Lung microvascular endothelial cell (primary cell): Measurements from ENCODE around the gene MLN. TPM values are rescaled to one million over a fixed set of nuclear protein-coding genes. Genes with fewer than 3 reads are reported as not detected.

ENCODE experiments used
- DNase-seq, 2 donors: peaks; one replicate each; pipeline versions ENCODE4 v3.0.0 to v3.0.0-alpha.2; 2010; ENCODE audit warnings: low read depth in 2 of 2
- total RNA-seq: library from RNA; depleted of rRNA; stranded (reverse); fragments of >200 nt; gene quantifications from 2 replicates; pipeline ENCODE4 v1.2.1, GENCODE V29; 2014

MLN gene, protein sequence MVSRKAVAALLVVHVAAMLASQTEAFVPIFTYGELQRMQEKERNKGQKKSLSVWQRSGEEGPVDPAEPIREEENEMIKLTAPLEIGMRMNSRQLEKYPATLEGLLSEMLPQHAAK
- not detected in 2 replicates for total RNA-seq

DNA sequence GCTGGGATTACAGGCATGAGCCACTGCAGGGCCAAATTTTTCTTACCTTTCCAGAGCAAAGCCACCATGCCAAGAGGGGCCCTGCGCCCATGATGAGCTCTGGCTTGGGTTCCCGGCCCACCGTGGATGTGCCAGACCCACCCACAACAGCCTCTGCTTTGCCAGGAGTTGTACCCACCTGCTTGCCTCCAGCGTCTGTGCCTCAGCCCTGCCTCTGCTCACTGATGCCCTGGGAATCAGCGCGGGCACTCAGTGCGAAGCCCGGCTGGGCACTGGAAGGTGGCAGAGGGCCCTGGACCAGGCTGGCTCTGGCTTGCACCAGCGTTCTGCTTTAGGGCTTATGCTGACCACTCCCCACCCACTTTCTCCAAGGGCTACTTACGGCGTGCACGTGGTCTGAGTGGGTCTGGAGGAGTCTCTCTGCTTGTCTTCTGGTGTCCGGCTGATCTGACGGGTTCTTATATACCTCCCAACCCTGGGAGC lies at the start of gene MLN:
Gene MLN (minus strand): TSS at position 433 of the 483 bp plus-strand sequence. CDS start 2,840 bp downstream, outside the sequence.
- DNase-seq, result no peak

DNA sequence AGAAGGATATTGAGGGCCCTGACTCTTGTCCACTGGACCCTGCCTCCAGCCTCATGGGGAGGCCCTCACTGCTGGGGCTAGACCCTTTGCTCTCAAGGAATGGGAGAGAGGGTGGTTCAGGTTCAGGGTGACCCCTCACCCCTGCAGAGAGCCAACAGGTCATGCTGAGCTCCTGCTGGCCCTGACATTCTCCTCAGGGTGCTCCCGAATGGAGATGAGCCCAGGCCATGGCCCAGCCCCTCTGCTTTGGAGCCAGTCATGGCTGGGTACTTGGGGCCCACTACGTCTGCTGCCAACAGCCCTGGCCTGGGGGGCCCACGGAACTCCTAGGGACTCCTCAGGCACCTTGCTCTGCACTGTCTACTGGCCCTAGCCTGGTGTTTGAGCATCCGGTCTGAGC lies 49.2 kb upstream of the MLN start:
- no peak for DNase-seq

DNA sequence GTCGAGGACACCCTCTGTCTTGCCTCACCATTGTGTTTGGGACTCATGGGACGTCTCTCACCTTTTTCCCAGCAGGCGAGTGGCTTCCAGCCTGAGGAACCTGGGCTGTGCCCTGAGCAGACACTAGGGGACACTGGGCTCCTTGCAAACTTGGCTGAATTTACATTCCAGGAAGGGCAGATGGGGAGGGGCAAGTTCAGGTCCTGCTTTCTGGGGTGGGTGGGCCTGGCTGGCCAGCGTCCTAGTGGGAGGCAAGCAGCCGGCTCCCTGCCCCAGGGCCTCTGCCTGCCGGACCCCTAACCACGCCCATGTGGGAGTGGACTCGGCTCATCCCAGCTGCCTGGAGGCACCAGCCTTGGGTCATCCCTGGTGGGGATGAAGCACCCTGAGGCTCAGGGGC lies 48.2 kb upstream of the MLN start:
- peak in 1 of 2 donors; percentile 20 for DNase-seq

DNA sequence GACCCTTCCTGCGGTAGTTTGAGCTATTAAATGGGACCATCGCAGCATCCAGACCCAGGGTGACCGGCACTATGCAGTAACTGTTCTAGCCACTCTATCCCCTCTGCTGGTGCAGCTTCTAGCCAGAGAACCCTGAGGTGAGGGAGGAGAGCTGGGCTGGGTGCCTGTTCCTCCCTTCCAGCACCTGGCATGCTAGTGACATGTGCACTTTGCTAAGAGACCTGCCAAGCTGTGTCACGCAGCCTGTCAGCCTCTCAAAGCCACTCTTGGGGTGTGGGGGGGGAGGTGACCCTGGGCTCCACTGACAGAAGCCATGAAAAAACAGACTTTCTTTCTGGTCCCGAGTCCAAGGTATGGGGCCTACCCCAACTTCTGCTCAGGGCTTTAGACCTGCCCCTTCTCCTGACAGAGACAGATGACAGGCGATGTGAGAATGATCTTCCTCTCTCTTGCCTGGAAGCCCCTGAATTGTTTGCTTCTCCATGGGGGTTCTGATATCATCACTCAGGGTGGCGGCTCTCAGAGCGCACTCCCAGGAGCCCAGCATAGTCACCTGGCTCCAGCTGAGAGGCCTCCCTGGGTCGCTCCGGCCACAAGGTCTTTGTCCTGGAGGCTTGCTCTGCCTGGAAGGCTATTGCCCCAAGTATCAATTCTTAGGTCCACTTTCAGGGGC lies 47.2 kb upstream of the MLN start:
- no peak for DNase-seq

DNA sequence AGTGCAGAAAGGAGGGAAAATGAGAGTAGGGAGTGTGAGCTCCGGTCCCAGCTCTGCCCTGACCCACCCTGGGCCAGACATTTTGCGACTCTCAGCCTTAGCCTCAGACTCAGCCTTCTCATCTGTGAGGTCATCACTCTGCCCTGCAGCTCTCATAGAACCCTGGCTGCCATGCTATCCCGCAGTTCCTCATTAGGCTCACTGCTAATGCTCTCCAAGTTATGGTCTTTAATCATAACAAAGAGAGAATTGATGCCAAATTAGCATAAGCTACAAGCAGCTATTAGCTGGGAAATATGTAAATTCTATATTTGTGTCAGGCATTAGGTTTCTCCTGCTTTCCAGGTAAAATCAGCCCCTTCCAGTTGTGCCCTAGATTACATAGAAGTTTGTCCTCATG lies 46.5 kb upstream of the MLN start:
- DNase-seq, result no peak

DNA sequence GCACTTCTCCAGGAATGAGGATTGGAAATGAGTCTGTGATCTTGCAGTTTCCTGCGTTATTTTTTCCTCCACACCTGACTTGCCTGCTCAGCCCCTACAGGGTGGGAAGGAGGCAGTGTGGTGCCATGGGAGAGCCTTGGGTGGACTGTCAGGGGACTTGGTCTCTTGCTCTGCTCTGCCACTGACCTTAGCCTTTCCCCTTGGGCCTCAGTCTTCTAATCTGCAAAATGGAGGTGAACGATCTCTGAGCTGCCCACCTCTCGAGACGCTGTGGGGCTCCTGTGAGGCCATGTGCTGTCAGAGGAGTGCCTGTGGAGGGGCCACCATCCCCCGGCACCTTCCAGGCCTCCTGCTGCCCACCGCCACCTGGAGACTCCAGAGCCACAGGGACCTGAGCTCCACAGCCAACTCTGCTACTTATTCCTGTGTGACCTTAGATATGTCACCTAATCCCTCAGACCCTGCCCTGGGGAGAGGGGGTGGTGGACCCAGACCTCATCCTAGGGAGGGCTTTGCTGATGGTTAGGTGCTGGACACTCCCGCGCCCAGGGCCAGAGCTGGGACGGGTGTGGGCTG lies 45.8 kb upstream of the MLN start:
- no peak for DNase-seq

DNA sequence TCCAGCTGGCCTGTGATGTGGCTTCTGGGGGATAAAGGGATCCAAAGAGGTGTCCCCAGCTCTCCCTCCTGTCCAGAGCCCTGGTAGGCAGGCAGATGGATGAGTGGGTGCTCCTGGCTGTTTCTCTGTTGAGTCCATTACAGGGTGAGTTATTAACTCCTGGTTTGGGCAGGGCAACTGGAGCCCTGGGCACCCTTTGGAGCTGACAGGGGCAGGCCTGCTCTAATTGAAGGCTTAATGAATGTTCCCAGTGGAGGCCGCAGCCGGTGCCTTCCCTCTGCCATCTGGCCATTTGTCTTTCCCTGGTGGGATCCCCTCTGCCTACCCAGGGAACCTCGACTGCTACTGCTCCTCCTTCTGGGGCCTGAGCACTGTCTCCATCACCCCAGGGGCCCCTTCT lies 44.7 kb upstream of the MLN start:
- DNase-seq, result no peak

DNA sequence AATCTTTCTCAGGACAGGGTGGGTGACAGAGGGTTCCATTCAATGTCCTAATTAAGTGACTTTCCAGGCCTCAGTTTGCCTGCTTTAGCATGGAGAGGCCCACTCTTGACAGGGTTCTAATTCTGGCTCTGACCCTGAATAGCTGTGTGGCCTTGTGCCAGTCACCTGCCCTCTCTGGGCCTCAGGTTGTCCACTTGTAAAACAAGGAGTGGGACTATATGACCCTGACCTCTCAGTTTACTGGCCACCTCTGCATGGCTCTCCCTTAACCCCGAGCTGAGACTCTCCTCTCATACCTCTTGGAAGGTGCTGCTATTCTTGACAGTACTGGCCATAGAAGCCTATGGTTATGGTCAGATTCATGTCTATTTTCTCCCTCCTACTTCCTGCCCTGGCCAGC lies 44.1 kb upstream of the MLN start:
- DNase-seq, result no peak

DNA sequence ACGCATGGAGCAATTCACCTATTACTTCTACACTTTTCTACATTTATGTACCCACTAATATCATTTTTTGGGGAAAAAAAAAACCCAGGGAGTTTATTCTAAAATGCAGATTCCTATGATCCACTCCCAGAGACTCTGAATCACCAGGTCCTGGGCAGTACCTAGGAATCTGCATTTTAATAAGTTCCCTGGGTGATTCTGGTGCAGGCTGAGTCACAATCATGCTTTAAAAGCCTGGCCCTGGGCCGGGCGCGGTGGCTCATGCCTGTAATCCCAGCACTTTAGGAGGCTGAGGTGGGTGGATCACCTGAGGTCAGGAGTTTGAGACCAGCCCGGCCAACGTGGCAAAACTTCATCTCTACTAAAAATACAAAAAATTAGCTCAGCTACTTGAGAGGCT lies 43.3 kb upstream of the MLN start:
- no peak for DNase-seq

DNA sequence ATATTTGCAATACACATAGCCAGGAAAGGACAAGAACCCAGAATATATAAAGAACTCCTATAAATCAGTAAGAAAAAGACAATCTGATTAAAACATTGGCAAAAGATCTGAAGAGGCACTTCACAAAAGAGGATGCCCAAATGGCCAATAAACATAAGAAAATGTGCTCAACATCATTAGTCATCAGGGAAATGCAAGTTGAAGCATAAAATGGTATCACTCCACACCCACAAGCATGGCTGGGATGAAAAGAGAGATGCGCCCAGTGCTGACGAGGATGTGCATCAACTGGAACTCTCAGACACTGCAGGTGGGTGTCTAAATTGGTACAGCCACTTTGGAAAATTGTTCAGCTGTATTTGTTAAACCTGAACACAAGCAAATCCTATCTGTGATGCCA lies 42.4 kb upstream of the MLN start:
- DNase-seq, result no peak

DNA sequence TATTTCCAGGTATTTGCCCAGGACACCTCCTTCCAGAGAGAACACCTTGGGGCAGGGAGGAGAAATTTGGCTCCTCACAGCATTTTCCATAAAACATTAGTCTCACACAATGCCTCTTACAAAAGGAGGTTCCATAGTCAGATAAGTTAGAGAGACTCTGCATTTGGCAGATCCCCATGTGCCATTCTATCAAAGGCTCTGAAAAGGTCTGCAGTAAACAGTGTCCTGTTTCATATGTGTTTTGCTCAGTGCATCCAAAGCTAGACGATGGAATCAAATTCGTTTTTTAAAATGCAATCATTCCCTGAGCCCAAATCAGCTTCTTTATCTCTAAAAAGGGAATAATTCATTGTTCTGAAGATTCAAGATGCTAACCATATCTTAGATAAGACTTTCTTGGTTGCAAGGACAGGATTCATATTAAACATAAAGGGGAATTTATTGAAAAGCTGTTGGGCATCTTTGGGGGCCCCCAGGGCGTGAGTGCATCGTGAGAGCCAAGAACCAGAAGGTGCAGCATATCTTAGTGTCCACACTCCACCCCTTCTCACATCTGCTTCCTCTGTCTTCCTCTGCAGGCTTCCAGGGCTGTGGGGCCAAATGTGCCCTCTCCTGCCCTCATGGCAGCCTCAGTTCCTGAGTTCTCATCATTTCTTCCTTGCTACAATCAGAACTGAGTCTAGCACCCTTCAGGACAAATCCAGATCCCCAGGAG lies 41.4 kb upstream of the MLN start:
- DNase-seq, result no peak

DNA sequence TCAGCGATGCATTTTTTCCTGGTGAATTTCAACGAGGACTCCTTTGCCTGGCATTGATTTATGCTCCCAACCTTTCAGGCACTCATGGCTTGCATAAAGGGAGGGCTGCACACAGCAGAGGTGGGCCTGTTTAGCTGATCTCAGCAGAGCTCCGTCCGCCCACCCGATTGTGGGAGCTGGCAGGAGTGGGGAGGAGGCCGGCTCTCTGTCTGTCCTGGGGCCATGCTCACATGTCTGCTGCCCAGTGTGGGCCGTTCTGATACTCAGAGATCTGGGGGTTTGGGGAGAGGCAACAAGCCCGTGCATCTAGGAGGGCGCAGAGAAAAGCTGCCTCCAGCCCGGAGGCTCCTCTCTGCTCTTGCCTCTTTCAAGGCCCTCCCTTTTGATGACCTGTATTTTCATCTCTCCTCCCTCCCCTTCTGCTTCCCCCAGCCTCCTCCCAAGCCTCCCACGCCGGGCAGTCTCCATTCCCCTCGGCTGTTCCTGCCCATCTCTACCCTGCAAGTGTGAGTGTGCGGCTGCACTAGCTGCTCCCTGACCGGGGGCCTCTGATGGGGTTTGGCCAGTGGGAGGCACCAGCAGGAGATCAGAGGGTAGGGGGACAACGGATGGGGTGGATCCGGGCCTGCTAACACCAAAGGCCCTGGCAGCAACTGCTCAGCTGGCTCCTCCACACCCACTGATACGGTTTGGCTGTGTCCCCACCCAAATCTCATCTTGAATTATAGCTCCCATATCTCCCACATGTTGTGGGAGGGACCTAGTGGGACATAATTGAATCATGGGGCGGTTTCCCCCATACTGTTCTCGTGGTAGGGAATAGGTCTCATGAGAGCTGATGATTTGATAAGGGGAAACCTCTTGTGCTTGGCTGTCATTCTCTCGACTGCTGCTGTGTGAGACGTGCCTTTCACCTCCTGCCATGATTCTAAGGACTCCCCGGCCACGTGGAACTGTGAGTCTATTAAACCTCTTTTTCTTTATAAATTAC lies 39.6 kb upstream of the MLN start:
- DNase-seq, result no peak

DNA sequence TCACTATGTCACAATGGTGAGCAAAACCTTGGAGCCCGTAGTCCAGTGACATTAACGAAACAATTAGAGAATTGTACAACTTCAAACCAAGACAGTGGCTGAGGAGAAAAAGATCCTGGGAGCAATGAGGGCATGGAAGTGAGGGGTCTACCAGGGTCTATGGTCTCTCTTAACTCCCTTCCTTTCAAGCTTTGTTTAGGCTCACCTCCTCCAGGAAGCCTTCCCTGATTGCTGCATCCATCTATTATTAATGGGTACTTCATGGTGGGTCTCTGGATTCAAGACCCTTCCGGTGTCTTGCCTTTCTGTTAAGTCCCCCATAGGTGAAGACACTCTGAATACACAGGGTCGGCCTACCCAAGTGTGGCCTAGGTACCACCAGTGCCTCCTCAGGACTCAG lies 38.1 kb upstream of the MLN start:
- DNase-seq, result no peak

DNA sequence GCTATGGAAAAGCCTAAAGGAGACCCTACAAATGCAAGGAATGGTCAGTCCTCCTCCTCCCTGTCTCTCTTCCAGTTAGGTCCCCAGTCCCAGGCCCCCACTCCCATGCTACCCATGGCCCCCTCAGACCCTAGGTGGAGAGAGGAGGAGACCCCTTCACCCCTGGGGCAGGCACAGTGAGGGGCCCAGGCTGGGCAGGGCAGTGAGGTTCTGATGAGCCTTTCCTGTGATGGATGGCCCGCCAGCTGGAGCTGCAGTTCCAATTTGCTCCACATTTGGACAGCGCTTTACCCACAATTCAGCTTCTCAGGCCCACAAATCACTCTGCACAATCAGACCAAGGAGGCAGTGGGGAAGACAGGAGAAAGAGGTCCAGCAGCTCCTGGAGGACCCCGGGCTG lies 37.3 kb upstream of the MLN start:
- DNase-seq, result no peak

DNA sequence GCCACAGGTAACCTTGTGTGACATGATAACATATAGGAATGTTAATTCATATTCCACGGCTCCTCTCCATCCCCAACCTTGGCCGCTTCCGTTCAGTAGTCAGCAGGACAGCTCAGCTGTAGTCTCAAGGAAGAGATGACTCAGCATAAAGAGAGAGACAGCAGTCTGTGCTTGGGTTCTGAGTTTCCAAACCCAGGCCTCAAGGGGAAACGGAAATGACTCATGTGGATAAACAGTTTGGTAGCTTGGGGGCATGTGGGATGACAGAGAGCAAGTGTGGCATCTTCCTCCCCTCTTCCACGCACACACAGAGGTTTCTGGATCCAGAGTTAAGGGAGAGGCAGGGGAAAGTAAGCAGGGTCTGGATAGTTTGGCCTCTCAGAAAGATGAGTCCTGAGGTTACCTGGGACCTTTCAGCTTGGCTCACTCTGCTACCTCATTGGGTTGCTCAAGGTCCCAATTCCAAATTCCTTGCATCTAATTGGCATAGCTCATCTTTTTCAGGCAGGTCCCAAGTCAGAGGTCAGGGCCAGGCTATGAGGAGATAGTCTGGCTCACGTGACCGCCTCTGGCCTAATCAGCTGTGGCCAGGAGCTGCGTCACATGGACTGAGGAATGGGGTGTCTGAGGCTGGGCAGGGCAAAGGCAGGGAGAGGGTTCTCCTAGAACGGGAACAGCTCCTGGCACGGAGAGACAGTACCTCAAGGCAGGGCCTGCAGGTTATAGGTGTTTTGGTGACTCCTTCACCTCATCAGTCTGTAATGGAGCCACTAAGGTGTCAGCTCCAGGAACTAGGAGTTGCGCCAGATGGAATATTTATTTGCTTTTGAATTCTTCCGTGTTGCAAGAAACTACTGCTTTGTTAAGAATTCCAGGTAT lies 36.5 kb upstream of the MLN start:
- peak; percentile 69 to 95 for DNase-seq

DNA sequence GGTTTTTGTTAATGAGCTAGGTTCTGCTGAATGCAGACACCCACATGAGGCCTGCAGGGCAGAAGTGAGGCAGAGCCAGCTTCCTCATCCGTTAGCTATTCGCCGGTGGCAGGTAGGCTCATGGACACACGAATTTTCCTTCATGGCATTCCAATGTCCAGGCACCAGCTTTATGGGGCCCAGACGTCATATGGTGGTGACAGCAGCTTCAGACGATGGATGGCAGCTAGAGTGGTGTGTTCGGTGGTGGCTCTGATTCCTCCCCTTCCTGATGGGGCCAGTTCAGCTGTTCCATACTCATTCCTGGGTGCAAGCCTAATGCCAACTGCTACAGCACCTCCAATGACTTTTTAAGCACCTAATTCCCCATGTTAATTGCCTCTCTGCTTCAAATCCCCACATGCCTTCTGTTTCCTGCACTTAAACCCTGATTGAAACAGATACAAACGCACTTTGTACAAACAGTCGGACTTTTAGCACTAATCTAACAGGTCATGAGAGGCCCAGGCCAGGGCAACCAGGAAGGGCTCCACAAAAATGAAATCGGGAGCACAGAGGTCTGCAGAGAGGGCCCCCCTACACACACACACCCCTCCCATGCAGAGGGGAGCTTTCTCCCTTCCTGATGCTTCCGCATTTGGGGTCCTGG lies 35.7 kb upstream of the MLN start:
- DNase-seq, result no peak

DNA sequence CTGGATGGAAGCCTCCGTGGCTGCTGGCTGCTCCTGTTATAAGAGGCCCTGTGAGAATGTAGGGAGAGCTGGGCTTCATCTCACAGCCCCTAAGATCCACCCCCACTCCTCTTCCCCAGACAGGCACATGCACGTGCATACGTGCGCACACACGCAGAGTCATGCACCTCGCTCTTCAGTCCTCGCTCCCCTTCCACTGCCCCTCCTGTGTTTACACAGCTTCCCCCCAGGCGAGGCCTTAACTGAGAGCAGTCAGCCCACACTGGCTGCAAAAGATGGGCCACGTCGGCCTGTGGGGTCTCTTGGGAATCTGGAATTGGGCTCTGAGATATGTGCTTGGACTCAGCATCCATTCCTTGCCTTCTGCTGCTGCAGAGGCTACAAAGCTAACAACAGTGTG lies 35.2 kb upstream of the MLN start:
- no peak for DNase-seq

DNA sequence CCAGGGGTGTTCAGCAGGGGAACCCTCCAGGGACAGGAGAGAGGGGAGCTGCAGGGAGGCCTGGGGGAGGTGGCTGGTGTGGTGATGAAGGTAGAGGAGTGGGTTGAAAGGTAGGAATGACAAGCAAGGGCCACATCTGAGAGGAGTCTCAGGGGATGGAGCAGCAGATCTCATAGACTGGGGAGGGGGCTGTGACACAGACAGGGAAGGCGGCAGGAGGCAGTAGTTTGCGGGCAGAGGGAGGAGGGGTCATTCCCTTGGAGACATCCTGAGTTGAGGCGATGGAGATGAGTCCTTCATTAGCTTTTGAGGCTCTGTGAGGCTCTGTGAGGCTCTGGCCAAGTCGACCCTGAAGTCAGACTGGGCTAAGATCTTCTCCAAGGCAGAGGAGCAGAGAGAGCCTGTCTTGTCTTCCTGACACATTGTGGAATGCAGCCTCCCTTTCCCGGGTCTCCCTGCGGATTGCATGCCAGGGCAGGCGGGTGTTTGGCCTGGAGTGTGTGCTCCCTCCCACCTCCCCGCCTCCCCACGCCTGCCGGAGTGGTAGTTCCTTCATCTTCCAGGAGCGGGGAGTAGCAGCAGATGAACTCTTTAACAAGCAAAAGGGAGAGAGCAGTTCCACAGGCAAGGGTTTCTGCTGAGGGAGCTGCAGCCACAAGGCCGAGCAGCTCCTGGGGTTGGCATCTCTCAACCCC lies 34.3 kb upstream of the MLN start:
- no peak for DNase-seq

DNA sequence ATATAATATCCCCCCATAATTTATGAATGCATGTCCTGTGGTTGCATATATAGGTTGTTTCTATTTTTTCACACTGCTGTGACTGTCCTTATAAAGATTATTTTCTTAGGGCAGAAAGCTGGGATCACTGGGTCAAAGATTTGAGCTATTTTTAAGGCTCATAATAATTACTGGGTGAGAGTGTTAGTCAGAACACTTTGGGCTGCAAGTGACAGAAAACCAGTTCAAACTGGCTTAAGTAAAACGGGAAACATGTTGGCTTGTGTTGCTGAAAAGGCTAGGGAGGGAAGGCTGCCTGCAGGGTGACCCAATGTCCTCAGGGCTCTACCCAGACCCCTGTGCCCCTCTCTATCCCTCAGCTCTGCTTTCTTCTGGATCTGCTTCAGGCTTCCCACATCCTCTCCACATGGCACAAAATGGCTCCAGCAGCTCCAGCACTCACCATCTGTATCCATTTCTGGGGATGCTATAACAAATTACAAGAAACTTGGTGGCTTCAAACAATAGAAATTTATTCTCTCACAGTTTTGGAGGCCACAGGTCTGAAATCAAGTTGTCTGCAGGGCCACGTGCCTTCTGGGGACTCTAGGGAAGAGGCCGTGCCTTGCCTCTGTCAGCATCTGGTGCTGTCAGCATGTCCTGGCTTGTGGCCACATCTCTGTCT lies 33.1 kb upstream of the MLN start:
- no peak for DNase-seq
